Right cardiac atrium (tissue), 5 donors: Measurements from ENCODE around the gene SULT2A1. TPM values are rescaled to one million over a fixed set of nuclear protein-coding genes. Genes with fewer than 3 reads are reported as not detected.
"Not testable (repeated sequence)": the region's sequence is repeated elsewhere in the genome, so short reads cannot be mapped to it uniquely, and the experiment has no call there.

Experiments
- ATAC-seq, 2 donors: fragments of 200-7000 bp; cut with Tn5 transposase; one replicate each; pipeline versions ENCODE4 v1.8.0 to v1.9.1; 2020; ENCODE audit warnings: moderate library complexity in 2 of 2, mild to moderate bottlenecking in 1 of 2
- DNase-seq, 3 donors: peaks; one replicate each; pipeline ENCODE4 v3.0.0-alpha.2; 2020
- H3K27ac ChIP-seq: one replicate; pipeline ENCODE4 v1.5.1; 2013; ENCODE audit warnings: mild to moderate bottlenecking, low read length, control low read depth, moderate library complexity
- H3K27me3 ChIP-seq: one replicate; pipeline ENCODE4 v1.6.1; 2013; ENCODE audit not compliant: control insufficient read depth, insufficient read depth
- H3K4me1 ChIP-seq: one replicate; pipeline ENCODE4 v1.6.1; 2013; ENCODE audit warnings: low read length; ENCODE audit not compliant: control insufficient read depth, insufficient read depth
- H3K4me3 ChIP-seq: one replicate; pipeline ENCODE4 v1.5.1; 2013; ENCODE audit warnings: low read length, control low read depth
- H3K9me3 ChIP-seq: one replicate; pipeline ENCODE4 v1.6.1; 2013; ENCODE audit warnings: low read length; ENCODE audit not compliant: control insufficient read depth
- WGBS: extraction: QIAGEN DNeasy Blood & Tissue Kit; methylation state at CpG from one replicate; pipeline ENCODE4 v1.1.7; 2013; 5-methylcytosine and 5-hydroxymethylcytosine counted together
- intact Hi-C, 4 donors: fragments of 100-400 bp; cut with DNase I; formaldehyde crosslinking; loops; one replicate each; pipeline versions ENCODE4 v1.11.0 to v1.14.0; 2022 to 2023
- long read RNA-seq, 4 donors: library from polyadenylated mRNA; unstranded; transcript quantifications; one replicate each; pipeline ENCODE4 v2.0.0, GENCODE V29; 2020 to 2021
- polyA plus RNA-seq: library from polyadenylated mRNA; stranded (reverse); fragments of 200-250 nt; gene quantifications from one replicate; pipeline ENCODE4 v1.2.3, GENCODE V29; 2013
- total RNA-seq, 4 donors: library from RNA; stranded (reverse); fragmentation: NEBNext Ultra II Directional; extraction: Animal tissue kit (Norgen Biotek cat#: 25700); gene quantifications; one replicate each; pipeline ENCODE4 v1.2.1, GENCODE V29; 2021
- donor health status: healthy with polysubstance abuse.
- donor health status: DM: no; HTN: yes; CAD: no.
- donor health status: DM: no; HTN: no; CAD: no.
- donor health status: DM: no; HTN: yes; CAD: no; lungs with severe emphysema.
- donor health status: DM: yes; HTN: yes; CAD: no.

Gene SULT2A1, protein sequence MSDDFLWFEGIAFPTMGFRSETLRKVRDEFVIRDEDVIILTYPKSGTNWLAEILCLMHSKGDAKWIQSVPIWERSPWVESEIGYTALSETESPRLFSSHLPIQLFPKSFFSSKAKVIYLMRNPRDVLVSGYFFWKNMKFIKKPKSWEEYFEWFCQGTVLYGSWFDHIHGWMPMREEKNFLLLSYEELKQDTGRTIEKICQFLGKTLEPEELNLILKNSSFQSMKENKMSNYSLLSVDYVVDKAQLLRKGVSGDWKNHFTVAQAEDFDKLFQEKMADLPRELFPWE
- not detected for total RNA-seq
- polyA plus RNA-seq, result not detected
- long read RNA-seq, donor 1, result 0 reads
- long read RNA-seq, donor 2, result 0 reads
- long read RNA-seq, donor 3, result 0 reads
- long read RNA-seq, donor 4, result 0 reads

DNA sequence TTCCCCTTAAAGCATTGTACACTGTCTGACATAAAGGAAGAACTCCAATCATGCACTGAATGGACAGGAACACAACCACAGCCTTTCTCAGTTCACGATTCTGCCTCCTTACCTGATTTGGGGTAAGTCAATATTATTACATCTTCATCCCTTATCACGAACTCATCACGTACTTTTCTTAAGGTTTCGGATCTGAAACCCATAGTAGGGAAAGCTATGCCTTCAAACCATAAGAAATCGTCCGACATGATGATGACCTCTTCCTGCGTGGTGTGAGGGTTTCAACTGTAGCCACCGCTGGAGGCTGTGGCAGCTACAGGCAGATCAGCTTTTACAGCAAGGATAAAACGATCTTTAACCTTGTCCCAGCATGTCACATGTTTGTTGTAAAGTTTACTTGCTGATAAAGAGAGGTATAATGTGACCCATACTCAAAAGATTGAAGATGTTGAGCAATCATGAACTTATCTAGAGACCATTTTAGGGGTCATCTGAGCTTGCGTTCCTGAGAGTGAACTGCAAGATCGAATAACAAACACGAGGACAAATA lies at the start of gene SULT2A1:
SULT2A1 (minus strand) TSS at position 306 of the 550 bp plus-strand sequence; CDS start at position 248, 58 bp downstream.
- 66% methylated on average over 12 of the region's 12 CpGs for WGBS
- Histone ChIP-seq H3K27ac (no peak within 1 kb of the TSS), H3K9me3 (no peaks in the 10 kb centered on the region), H3K27me3 (no peaks in the 10 kb centered on the region), H3K4me1 (no peaks in the 10 kb centered on the region), H3K4me3 (no peak within 1 kb of the TSS)
- DNase-seq (no peak), ATAC-seq (no peak)
- intact Hi-C loops, result no loop called here

DNA sequence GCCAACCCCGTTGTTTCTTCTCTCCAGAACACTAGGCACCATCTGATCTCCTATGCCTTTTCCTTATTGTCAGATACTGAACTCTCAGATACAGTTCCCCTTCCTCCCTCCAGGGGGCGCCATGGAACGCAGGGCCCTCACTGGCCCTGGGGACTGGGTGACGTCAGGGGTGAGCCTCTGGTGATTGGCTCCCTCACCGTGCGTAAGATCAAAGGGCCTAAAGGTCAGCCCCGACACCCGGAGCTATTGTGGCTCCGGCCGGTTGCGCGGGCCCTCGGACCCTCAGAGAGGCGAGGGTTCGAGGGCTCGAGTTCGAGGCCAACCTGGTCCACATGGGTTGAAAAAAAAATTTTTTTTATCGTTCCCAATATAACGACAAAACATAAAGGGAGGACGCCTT lies 42.5 kb upstream of the SULT2A1 start:
- 65% methylated on average over 12 of the region's 20 CpGs for WGBS
- intact Hi-C loops, result not testable (repeated sequence)

DNA sequence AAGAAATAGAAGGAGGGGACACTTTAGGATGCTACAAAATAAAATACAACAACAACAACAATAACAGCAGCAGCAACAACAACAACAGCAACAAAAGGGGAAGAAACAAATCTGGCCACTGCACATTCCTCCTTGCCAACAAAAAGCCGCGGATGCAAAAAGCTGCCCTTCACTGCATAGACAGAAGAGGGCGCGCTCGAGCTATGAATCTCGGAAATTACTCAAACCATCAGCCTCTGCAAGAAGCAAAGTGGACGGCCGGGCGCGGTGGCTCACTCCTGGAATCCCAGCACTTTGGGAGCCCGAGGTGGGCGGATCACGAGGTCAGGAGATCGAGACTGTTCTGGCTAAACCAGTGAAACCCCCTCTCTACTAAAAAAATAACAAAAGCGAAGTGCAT lies 34.0 kb upstream of the SULT2A1 start:
- H3K27me3 ChIP-seq, H3K4me1 ChIP-seq, intact Hi-C loops, H3K9me3 ChIP-seq, H3K4me3 ChIP-seq, ATAC-seq, H3K27ac ChIP-seq, DNase-seq: not testable (repeated sequence)
- WGBS, result under 1% methylated on average over 10 of the region's 15 CpGs

More for the DNA sequence above, 42.5 kb upstream of the SULT2A1 start:
- not testable (repeated sequence) for ATAC-seq, H3K4me3 ChIP-seq, H3K9me3 ChIP-seq, H3K27me3 ChIP-seq, H3K27ac ChIP-seq, H3K4me1 ChIP-seq
- DNase-seq, result peak in 1 of 3 donors; percentile 2

DNA sequence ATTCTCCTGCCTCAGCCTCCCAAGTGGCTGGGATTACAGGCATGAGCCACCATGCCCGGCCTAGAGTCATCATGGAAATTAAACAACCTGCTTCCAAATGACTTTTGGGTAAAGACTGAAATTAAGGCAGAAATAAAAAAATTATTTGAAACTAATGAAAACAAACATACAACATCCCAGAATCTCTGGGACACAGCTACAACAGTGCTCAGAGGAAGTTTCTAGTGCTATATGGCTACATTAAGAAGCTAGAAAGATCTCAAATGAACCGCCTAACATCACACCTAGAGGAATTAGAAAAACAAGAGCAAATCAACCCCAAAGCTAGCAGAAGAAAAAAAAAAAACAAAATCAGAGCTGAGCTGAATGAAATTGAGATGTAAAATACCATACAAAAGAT lies 24.1 kb upstream of the SULT2A1 start:
- H3K9me3 ChIP-seq, H3K4me1 ChIP-seq, H3K27ac ChIP-seq, H3K27me3 ChIP-seq, ATAC-seq, H3K4me3 ChIP-seq, DNase-seq, intact Hi-C loops: not testable (repeated sequence)
- 93% methylated on average over 1 of the region's 2 CpGs for WGBS

DNA sequence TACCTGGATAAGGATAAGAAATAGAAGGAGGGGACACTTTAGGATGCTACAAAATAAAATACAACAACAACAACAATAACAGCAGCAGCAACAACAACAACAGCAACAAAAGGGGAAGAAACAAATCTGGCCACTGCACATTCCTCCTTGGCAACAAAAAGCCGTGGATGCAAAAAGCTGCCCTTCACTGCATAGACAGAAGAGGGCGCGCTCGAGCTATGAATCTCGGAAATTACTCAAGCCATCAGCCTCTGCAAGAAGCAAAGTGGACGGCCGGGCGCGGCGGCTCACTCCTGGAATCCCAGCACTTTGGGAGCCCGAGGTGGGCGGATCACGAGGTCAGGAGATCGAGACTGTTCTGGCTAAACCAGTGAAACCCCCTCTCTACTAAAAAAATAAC lies 23.2 kb upstream of the SULT2A1 start:
- not testable (repeated sequence) for H3K27me3 ChIP-seq

DNA sequence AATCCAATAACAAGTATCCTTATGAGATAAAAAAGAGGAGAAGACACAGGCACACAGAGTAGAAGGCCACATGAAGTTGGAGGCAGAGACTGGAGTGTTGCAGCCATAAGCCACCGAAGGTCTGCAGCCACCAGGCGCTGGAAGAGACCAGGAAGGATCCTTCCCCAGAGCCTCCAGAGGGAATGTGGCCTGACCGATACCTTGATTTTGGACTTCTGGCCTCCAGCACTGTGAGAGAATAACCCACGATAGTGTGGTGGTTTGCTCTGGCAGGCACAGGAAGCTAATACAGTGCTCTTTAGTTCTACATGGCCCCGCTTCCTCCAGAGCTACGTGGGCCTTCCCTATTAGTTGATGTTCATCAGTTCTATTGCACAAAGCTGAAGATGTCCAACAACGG lies 15.3 kb upstream of the SULT2A1 start:
- Histone ChIP-seq H3K4me3 (no peak overlapping the region), H3K27me3 (no peaks in the 10 kb centered on the region), H3K27ac (no peak overlapping the region), H3K9me3 (no peaks in the 10 kb centered on the region), H3K4me1 (no peaks in the 10 kb centered on the region)
- DNase-seq, result no peak
- intact Hi-C loops, result no loop called here
- WGBS, result 83% methylated on average over 7 of the region's 7 CpGs
- no peak for ATAC-seq

More for the DNA sequence above, 23.2 kb upstream of the SULT2A1 start:
- H3K9me3 ChIP-seq, intact Hi-C loops, H3K4me3 ChIP-seq, ATAC-seq, H3K4me1 ChIP-seq, H3K27ac ChIP-seq: not testable (repeated sequence)
- peak; percentile 45 to 88 (median 82) for DNase-seq
- under 1% methylated on average over 7 of the region's 14 CpGs for WGBS

DNA sequence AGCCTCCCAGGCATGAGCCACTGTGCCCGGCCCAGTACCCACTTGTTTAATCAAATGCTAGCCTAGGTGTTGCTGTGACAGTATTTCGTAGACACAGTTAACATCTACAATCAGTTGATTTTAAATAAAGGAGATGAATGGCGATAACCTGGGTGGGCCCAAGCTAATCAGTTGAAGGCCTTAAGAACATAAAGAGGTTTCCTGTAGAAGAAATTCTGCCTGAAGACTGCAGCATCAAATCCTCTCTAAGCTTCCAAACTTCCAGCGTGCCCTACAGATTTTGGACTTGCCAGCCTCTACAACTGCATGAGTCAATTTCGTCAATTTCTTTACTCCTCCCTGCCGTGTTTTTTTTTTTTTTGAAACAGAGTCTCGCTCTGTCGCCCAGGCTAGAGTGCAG lies 13.2 kb upstream of the SULT2A1 start:
- H3K9me3 ChIP-seq, result no peaks in the 10 kb centered on the region
- H3K4me3 ChIP-seq, result no peak overlapping the region
- intact Hi-C loops, result no loop called here
- no peaks in the 10 kb centered on the region for H3K4me1 ChIP-seq
- WGBS, result 95% methylated on average over 8 of the region's 8 CpGs
- no peak for DNase-seq
- no peak overlapping the region for H3K27ac ChIP-seq
- H3K27me3 ChIP-seq, result no peaks in the 10 kb centered on the region
- no peak for ATAC-seq

DNA sequence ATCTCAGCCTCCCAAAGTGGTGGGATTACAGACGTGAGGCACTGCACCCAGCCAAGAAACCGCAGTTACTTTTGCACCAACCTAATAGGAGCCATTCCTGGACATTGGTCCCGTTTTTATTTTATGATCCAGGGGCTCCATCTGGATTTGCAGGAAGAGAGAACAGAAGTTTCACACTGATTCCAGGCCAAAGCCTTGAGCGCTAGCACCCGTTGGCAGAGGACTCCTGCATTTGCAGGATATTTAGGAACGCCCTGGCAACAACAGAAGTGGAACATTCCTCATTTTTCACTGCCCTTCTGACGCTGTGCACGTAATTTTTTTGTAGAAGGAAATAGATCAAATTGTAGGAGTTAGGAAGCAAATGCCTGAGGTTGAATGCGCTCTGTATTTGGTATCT lies 11.7 kb upstream of the SULT2A1 start:
- no peak for ATAC-seq
- Histone ChIP-seq H3K9me3 (no peaks in the 10 kb centered on the region), H3K27ac (no peak overlapping the region), H3K27me3 (no peaks in the 10 kb centered on the region), H3K4me3 (no peak overlapping the region), H3K4me1 (no peaks in the 10 kb centered on the region)
- DNase-seq, result no peak
- intact Hi-C loops, result no loop called here
- WGBS, result 70% methylated on average over 9 of the region's 9 CpGs

DNA sequence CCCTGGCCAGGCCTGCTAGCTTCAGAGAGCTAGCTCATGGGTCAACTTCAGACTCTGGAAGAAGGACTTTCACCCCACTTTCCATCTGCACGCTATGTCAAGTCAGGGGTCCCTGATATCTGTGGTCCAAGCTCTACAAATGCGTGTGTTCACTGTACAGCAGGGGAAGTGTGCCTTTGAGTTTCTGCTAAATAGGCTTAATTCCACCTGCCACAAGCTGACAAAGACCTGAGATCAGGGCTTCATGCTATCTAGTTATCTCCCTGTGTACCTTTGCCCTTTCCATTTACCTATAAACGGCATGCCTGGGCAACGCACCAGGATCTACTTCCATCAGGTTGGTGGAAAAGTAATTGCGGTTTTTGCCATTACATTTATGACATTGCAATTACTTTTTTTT lies 10.7 kb upstream of the SULT2A1 start:
- DNase-seq (no peak), ATAC-seq (no peak)
- intact Hi-C loops, result no loop called here
- WGBS, result 94% methylated on average over 5 of the region's 5 CpGs
- no peaks in the 10 kb centered on the region for H3K4me1 ChIP-seq
- peaks cover 2% of the 10 kb centered on the region for H3K9me3 ChIP-seq
- no peak overlapping the region for H3K27ac ChIP-seq
- H3K27me3 ChIP-seq, result no peaks in the 10 kb centered on the region
- H3K4me3 ChIP-seq, result no peak overlapping the region

DNA sequence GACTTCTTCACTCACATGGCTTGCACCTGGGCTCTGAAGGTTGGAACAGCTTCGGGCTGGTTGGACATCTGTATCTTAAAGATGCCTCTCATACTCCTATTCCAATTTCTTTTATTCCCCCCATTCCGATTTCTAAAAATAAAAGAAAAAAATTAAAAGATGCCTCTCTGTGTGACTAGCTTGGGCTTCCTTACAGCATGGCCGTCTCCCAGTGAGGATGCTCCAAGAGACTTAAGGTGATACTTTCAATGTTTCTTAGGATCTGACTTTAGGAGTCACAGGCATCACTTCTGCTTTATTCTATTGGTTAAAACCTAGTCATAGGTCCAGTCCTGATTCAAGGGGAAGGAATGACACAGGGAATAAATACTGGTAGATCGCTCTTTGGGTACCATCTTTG lies 9.9 kb upstream of the SULT2A1 start:
- DNase-seq, result no peak
- ATAC-seq, result no peak
- 96% methylated on average over 4 of the region's 4 CpGs for WGBS
- intact Hi-C loops, result no loop called here
- H3K4me1 ChIP-seq, result peaks cover 1% of the 10 kb centered on the region
- no peaks in the 10 kb centered on the region for H3K27me3 ChIP-seq
- no peak overlapping the region for H3K27ac ChIP-seq
- H3K9me3 ChIP-seq, result peaks cover 2% of the 10 kb centered on the region
- H3K4me3 ChIP-seq, result no peak overlapping the region

DNA sequence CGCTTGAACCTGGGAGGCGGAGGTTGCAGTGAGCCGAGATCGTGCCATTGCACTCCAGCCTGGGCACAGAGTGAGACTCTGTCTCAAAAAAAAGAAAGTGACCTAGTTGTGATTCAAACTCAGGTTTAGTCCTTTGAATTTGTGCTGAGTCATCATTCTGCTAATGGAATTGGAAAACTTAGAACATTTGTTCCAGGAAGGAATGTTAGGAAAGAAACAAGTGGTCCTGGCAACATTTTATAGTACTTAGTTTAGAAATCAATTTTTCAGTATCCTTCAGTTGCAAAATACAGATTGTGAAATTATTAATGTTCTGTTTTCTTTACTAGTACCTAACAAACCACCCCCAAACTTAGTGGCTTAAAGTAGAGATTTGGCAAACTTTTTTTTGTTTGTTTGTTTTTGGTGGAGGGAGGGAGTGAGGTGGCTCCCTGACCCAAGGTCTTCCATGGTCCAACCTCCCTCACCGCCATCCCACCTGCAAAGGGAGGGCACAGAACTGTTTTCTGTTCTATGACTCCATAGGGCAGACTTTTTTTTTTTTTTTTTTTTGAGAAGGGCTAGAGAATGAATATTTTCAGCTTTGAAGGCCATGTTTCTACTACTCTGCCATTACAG lies 9.2 kb upstream of the SULT2A1 start:
- no peak for ATAC-seq
- no peak overlapping the region for H3K27ac ChIP-seq
- H3K4me1 ChIP-seq, result peaks cover 1% of the 10 kb centered on the region
- intact Hi-C loops, result no loop called here
- 95% methylated on average over 5 of the region's 5 CpGs for WGBS
- H3K4me3 ChIP-seq, result no peak overlapping the region
- no peaks in the 10 kb centered on the region for H3K27me3 ChIP-seq
- DNase-seq, result no peak
- H3K9me3 ChIP-seq, result peaks cover 2% of the 10 kb centered on the region
